K562 (cell line): ENCODE results near the gene SHANK3. TPM values are rescaled to one million over a fixed set of nuclear protein-coding genes. Genes with fewer than 3 reads are reported as not detected.
A peak's percentile ranks its signal among the peaks of the same experiment; 100 is the strongest.

Experiments
- CAMTA2 ChIP-seq: fragments of 250-450 bp; sonication (Bioruptor Pico); conservative IDR thresholded peaks from 2 replicates; pipeline ENCODE4 v1.5.1; 2022
- CXXC5 ChIP-seq: fragments of 250-450 bp; sonication (Bioruptor Pico); IDR thresholded peaks from 2 replicates; pipeline ENCODE4 v1.8.0; 2022; ENCODE audit warnings: inconsistent platforms, mild to moderate bottlenecking, moderate library complexity
- ELF4 ChIP-seq: fragments of 450-650 bp; formaldehyde crosslinking; IDR thresholded peaks from 2 replicates; pipeline ENCODE4 v1.4.0; 2022; ENCODE audit warnings: missing genetic modification characterization
- FOXO4 ChIP-seq: fragments of 450-650 bp; formaldehyde crosslinking; IDR thresholded peaks from 2 replicates; pipeline ENCODE4 v1.4.0; 2020; ENCODE audit warnings: mild to moderate bottlenecking, moderate library complexity
- GABPB1 ChIP-seq: sonication (generic); formaldehyde crosslinking; IDR thresholded peaks from 2 replicates; pipeline ENCODE4 v1.8.0; 2022; ENCODE audit warnings: mild to moderate bottlenecking, missing genetic modification reagents
- GTF2E2 ChIP-seq: fragments of 200-800 bp; sonication (Bioruptor generic); IDR thresholded peaks from 2 replicates; pipeline ENCODE4 v1.6.1; 2016; ENCODE audit warnings: missing genetic modification characterization, missing compliant biosample characterization
- HNRNPH1 ChIP-seq: fragments of 200-400 bp; formaldehyde crosslinking; optimal IDR thresholded peaks from 2 replicates; pipeline ENCODE3; 2017; ENCODE audit warnings: low read depth, mild to moderate bottlenecking, low read length, moderate library complexity
- ILK ChIP-seq: fragments of 450-650 bp; IDR thresholded peaks from 2 replicates; pipeline ENCODE4 v1.6.1; 2016; ENCODE audit warnings: missing genetic modification characterization, low read depth, mild to moderate bottlenecking, missing compliant biosample characterization, moderate library complexity, borderline replicate concordance
- KDM5B ChIP-seq: fragments of 200-600 bp; sonication (generic); IDR thresholded peaks from 2 replicates; pipeline ENCODE4 v1.6.1; 2012; ENCODE audit warnings: low read depth, mild to moderate bottlenecking, moderate library complexity, low read length, control low read depth, inconsistent platforms; ENCODE audit not compliant: insufficient replicate concordance
- KLF13 ChIP-seq: fragments of 450-650 bp; IDR thresholded peaks from 2 replicates; pipeline ENCODE4 v1.6.1; 2016; ENCODE audit warnings: missing genetic modification characterization, low read depth, mild to moderate bottlenecking, missing compliant biosample characterization, moderate library complexity, borderline replicate concordance
- MBD2 ChIP-seq: sonication (generic); IDR thresholded peaks from 2 replicates; pipeline ENCODE4 v1.6.1; 2016; ENCODE audit warnings: low read depth, borderline replicate concordance
- MXI1 ChIP-seq: IDR thresholded peaks from 2 replicates; pipeline ENCODE4 v1.6.1; 2011; ENCODE audit warnings: low read depth, mild to moderate bottlenecking, improper control_type of control experiment, low read length
- NCOA2 ChIP-seq, 2 experiments: fragments of 450-650 bp; IDR thresholded peaks; 2 replicates each; pipeline ENCODE4 v1.6.1; 2018; ENCODE audit warnings: mild to moderate bottlenecking in 2 of 2, moderate library complexity in 1 of 2; ENCODE audit not compliant: partially characterized antibody in 2 of 2
- PATZ1 ChIP-seq: fragments of 250-450 bp; sonication (Bioruptor Pico); IDR thresholded peaks from 2 replicates; pipeline ENCODE4 v1.5.0; 2020; ENCODE audit warnings: mild to moderate bottlenecking, borderline replicate concordance
- POLR2A ChIP-seq: fragments of 450-650 bp; conservative IDR thresholded peaks from 2 replicates; pipeline ENCODE4 v1.6.1; 2016
- RBM39 ChIP-seq: fragments of 200-400 bp; formaldehyde crosslinking; optimal IDR thresholded peaks from 2 replicates; pipeline ENCODE3; 2018; ENCODE audit warnings: low read depth, low read length
- RFX1 ChIP-seq: fragments of 450-650 bp; IDR thresholded peaks from 2 replicates; pipeline ENCODE4 v1.6.1; 2016; ENCODE audit warnings: mild to moderate bottlenecking, moderate library complexity
- USF1 ChIP-seq: sonication (generic); formaldehyde crosslinking; IDR thresholded peaks from 2 replicates; pipeline ENCODE4 v1.9.0; 2022; ENCODE audit warnings: mild to moderate bottlenecking, missing genetic modification reagents
- ZBTB1 ChIP-seq: sonication (generic); formaldehyde crosslinking; IDR thresholded peaks from 2 replicates; pipeline ENCODE4 v1.8.1; 2023; ENCODE audit warnings: missing genetic modification reagents, low read depth, mild to moderate bottlenecking, borderline replicate concordance
- ZNF217 ChIP-seq: sonication (generic); formaldehyde crosslinking; IDR thresholded peaks from 2 replicates; pipeline ENCODE4 v1.8.0; 2022; ENCODE audit warnings: mild to moderate bottlenecking, missing genetic modification reagents
- ZNF232 ChIP-seq: sonication (generic); formaldehyde crosslinking; IDR thresholded peaks from 2 replicates; pipeline ENCODE4 v1.8.0; 2022; ENCODE audit warnings: mild to moderate bottlenecking, missing genetic modification reagents
- ZNF586 ChIP-seq: fragments of 450-650 bp; formaldehyde crosslinking; conservative IDR thresholded peaks from 2 replicates; pipeline ENCODE4 v1.4.0; 2020; ENCODE audit warnings: mild to moderate bottlenecking, moderate library complexity
- ZNF764 ChIP-seq: fragments of 250-450 bp; sonication (Bioruptor Pico); IDR thresholded peaks from 2 replicates; pipeline ENCODE4 v1.4.0; 2020; ENCODE audit warnings: low read depth, mild to moderate bottlenecking, moderate library complexity
- ZNF785 ChIP-seq: fragments of 250-450 bp; sonication (Bioruptor Pico); IDR thresholded peaks from 2 replicates; pipeline ENCODE4 v1.4.0; 2020; ENCODE audit warnings: mild to moderate bottlenecking
- ZNF79 ChIP-seq: fragments of 250-450 bp; sonication (Bioruptor Pico); IDR thresholded peaks from 2 replicates; pipeline ENCODE4 v1.4.0; 2020; ENCODE audit warnings: low read depth, mild to moderate bottlenecking, moderate library complexity
- polyA plus RNA-seq, 8 experiments: library from polyadenylated mRNA; depleted of rRNA in 4 of 8; stranded (reverse) in 5 of 8; unstranded in 3 of 8; fragments of >200 nt; fragmentation: Nextera tagmentation in 2 of 8; fragmentation: Illumina TruSeq in 1 of 8; extraction: Ambion mirVana in 2 of 8; extraction: Trizol in 1 of 8; gene quantifications; 2 replicates each; pipeline versions ENCODE4 v1.2.1 to v1.2.3, GENCODE V29; 2011 to 2014; ENCODE audit warnings: inconsistent platforms in 1 of 8, missing spikeins in 1 of 8
- total RNA-seq, 7 experiments: library from RNA; depleted of rRNA in 6 of 7; stranded (reverse); fragments of >200 nt in 6 of 7; fragmentation: Illumina TruSeq in 2 of 7; extraction: Trizol in 2 of 7; gene quantifications; 2 replicates each; pipeline versions ENCODE4 v1.2.1 to v1.2.3, GENCODE V29; 2011 to 2021; ENCODE audit warnings: low replicate concordance in 1 of 7

Gene SHANK3
- total and polyA plus RNA-seq, 9 of the 15 experiments (the other 6 are each of a cell fraction or from before 2014, with no cell fraction given), result 0.01 to 0.07 (median 0.03) TPM; not detected in 6

GRCh38 chr22:50627642-50628542 lies 44.7 kb upstream of the SHANK3 start, which contains the start of gene ARSA (continued):
- TF ChIP-seq MXI1 (no peak), MBD2 (no peak), ZNF785 (CRISPR knock-in tag) (no peak), GTF2E2 (tag) (no peak), NCOA2 (IDR thresholded peaks at IDR 0.05; ENCODE audit: partially characterized antibody in 2 of 2) (no peak), ELF4 (no peak), ZNF586 (CRISPR knock-in tag) (no peak), KLF13 (no peak), HNRNPH1 (no peak), CAMTA2 (CRISPR knock-in tag) (no peak), RFX1 (no peak), ZNF764 (CRISPR knock-in tag) (no peak), FOXO4 (CRISPR knock-in tag) (no peak), CXXC5 (peak; percentile 49; the same call in 1 of the 2 replicates), POLR2A (peak; percentile 62; the same call in 1 of the 2 replicates), ZNF232 (CRISPR knock-in tag) (no peak), GABPB1 (CRISPR knock-in tag) (peak; percentile 14; the same call in 1 of the 2 replicates), USF1 (no peak), ZBTB1 (CRISPR knock-in tag) (peak; percentile 59; the same call in 1 of the 2 replicates), ZNF79 (CRISPR knock-in tag) (no peak), PATZ1 (no peak), RBM39 (no peak), ILK (tag) (no peak), ZNF217 (CRISPR knock-in tag) (no peak), KDM5B (peak; percentile 56)
